ENCODE data around the gene CIAPIN1. TPM values are rescaled to one million over a fixed set of nuclear protein-coding genes. Genes with fewer than 3 reads are reported as not detected.

CIAPIN1 gene
- total and polyA plus RNA-seq, 2 donors = 24.6 to 38.6 TPM

DNA sequence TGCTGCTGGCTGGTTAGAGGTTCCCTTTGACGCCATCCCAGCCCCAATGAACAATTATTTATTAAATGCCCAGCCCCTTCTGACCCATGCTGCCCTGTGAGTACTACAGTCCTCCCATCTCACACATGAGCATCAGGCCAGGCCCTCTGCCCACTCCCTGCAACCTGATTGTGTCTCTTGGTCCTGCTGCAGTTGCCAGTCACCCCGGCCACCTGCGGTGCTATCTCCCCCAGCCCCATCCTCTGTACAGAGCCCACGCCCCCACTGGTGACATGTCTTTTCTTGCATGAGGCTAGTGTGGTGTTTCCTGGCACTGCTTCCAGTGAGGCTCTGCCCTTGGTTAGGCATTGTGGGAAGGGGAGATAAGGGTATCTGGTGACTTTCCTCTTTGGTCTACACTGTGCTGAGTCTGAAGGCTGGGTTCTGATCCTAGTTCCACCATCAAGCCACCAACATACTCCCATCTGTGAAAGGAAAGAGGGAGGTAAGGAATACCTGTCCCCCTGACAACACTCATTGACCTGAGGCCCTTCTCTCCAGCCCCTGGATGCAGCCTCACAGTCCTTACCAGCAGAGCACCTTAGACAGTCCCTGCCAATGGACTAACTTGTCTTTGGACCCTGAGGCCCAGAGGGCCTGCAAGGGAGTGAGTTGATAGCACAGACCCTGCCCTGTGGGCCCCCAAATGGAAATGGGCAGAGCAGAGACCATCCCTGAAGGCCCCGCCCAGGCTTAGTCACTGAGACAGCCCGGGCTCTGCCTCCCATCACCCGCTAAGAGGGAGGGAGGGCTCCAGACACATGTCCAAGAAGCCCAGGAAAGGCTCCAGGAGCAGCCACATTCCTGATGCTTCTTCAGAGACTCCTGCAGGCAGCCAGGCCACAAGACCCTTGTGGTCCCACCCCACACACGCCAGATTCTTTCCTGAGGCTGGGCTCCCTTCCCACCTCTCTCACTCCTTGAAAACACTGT, 63.6 kb downstream of the CIAPIN1 start:
- Histone ChIP-seq H3K4me3 (ENCODE audit: low read depth, low read length) (no peak overlapping the region), H3K27ac (ENCODE audit: low read depth) (no peak overlapping the region), H3K36me3 (ENCODE audit: insufficient read depth) (no peaks in the 10 kb centered on the region), H3K4me1 (ENCODE audit: insufficient read depth) (peaks cover 2% of the 10 kb centered on the region)
- no peak for DNase-seq (ENCODE audit: extremely low spot score)
- 57% methylated on average over 8 of the region's 8 CpGs for WGBS

DNA sequence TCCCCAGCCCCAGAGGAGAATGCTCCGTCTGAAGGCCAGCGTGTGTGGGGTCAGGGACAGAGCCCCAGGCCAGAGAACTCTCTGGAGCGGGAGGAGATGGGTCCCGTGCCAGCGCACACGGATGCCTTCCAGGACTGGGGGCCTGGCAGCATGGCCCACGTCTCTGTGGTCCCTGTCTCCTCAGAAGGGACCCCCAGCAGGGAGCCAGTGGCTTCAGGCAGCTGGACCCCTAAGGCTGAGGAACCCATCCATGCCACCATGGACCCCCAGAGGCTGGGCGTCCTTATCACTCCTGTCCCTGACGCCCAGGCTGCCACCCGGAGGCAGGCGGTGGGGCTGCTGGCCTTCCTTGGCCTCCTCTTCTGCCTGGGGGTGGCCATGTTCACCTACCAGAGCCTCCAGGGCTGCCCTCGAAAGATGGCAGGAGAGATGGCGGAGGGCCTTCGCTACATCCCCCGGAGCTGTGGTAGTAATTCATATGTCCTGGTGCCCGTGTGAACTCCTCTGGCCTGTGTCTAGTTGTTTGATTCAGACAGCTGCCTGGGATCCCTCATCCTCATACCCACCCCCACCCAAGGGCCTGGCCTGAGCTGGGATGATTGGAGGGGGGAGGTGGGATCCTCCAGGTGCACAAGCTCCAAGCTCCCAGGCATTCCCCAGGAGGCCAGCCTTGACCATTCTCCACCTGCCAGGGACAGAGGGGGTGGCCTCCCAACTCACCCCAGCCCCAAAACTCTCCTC, 64.5 kb downstream of the CIAPIN1 start:
- H3K4me1 ChIP-seq (ENCODE audit: insufficient read depth) = peaks cover 2% of the 10 kb centered on the region
- no peak for DNase-seq (ENCODE audit: extremely low spot score)
- no peak overlapping the region for H3K27ac ChIP-seq (ENCODE audit: low read depth)
- H3K4me3 ChIP-seq (ENCODE audit: low read depth, low read length) = no peak overlapping the region
- WGBS = 96% methylated on average over 16 of the region's 16 CpGs
- H3K36me3 ChIP-seq (ENCODE audit: insufficient read depth) = no peaks in the 10 kb centered on the region

DNA sequence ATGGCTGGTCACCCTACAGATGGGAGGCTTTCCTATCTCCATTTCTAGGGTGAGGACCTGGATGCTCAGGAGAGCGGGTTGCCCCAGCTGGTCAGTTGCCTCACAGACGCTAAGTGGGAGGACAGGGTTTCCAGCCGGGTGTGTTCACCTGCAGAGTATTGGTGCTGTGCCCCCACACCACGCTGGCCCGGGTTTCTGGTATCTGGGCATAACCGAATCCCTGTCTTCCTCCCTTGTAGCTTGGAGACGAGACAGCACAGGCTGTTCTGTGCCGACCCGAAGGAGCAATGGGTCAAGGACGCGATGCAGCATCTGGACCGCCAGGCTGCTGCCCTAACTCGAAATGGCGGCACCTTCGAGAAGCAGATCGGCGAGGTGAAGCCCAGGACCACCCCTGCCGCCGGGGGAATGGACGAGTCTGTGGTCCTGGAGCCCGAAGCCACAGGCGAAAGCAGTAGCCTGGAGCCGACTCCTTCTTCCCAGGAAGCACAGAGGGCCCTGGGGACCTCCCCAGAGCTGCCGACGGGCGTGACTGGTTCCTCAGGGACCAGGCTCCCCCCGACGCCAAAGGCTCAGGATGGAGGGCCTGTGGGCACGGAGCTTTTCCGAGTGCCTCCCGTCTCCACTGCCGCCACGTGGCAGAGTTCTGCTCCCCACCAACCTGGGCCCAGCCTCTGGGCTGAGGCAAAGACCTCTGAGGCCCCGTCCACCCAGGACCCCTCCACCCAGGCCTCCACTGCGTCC, 65.2 kb downstream of the CIAPIN1 start:
- DNase-seq (ENCODE audit: extremely low spot score) = no peak
- no peaks in the 10 kb centered on the region for H3K36me3 ChIP-seq (ENCODE audit: insufficient read depth)
- 95% methylated on average over 35 of the region's 35 CpGs for WGBS
- H3K27ac ChIP-seq (ENCODE audit: low read depth) = no peak overlapping the region
- H3K4me3 ChIP-seq (ENCODE audit: low read depth, low read length) = no peak overlapping the region
- peaks cover 2% of the 10 kb centered on the region for H3K4me1 ChIP-seq (ENCODE audit: insufficient read depth)

DNA sequence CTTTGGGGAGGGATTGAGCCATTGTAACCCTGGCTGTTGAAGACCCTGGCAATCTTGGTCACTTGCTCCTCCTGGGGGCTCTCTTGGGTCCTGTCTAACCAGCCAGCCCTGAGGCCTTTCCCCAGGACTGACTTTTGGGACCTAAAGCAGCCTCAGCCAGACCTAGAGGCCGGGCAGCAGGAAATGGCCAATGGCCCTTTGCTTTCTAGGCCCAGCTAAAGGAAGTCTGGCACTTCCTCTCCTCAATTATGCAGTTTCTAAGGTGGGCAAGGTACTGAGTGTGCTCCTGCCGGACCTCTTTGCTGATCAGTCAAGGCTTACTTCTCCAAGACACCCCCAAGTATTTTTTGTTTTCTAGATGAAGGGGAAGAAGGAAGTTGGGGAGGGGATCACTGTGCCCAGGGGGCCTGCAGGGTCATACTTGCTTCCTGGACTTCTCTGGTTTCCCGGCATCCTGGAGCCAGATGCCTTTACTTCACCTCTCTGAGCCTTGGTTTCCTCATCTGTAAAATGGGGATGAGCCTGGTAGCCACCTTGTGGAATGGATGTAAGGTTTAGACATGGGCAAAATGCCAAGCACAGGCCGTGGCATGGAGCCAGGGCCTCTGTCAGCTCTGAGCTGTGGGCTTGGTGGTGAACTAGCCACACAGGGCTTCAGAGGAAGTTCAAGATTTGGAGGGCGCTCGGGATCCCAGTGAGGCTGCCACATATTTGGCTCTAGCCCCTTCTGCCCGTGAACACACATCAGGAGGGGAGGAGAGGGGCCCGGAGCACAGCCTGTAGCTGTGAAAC, 66.3 kb downstream of the CIAPIN1 start:
- H3K4me1 ChIP-seq (ENCODE audit: insufficient read depth) = peaks cover 2% of the 10 kb centered on the region
- DNase-seq (ENCODE audit: extremely low spot score) = no peak
- no peaks in the 10 kb centered on the region for H3K36me3 ChIP-seq (ENCODE audit: insufficient read depth)
- no peak overlapping the region for H3K27ac ChIP-seq (ENCODE audit: low read depth)
- no peak overlapping the region for H3K4me3 ChIP-seq (ENCODE audit: low read depth, low read length)
- WGBS = 59% methylated on average over 8 of the region's 8 CpGs

DNA sequence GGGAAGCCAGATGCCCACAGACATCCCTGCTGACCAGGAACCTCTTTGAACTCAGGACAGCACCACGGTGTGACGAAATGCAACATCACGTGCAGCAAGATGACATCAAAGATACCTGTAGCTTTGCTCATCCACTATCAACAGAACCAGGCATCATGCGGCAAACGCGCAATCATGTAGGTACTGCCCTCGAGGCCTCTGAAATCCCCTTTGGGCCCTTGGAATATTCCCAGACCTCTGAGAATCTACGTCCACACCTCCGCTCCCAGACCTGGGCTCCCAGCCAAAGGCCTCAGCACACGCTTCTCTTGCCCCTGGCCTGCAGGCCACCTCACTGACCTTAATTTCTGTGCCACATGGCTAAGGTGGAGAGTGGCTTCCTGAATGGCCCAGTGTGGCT, 67.6 kb downstream of the CIAPIN1 start:
- no peak overlapping the region for H3K4me3 ChIP-seq (ENCODE audit: low read depth, low read length)
- DNase-seq (ENCODE audit: extremely low spot score) = no peak
- no peak overlapping the region for H3K27ac ChIP-seq (ENCODE audit: low read depth)
- peaks cover 2% of the 10 kb centered on the region for H3K4me1 ChIP-seq (ENCODE audit: insufficient read depth)
- H3K36me3 ChIP-seq (ENCODE audit: insufficient read depth) = no peaks in the 10 kb centered on the region
- WGBS = 73% methylated on average over 10 of the region's 10 CpGs

Other genes with a start within 250 kb of the CIAPIN1 start
- 84.5 TPM for gene ARL2BP, start 202.1 kb downstream of the CIAPIN1 start, total RNA-seq
- 58.3 TPM for gene ARL2BP, start 202.1 kb downstream of the CIAPIN1 start, polyA plus RNA-seq
- 2.5 TPM for gene PLLP, start 162.7 kb downstream of the CIAPIN1 start, total RNA-seq
- 9.5 TPM for gene PLLP, start 162.7 kb downstream of the CIAPIN1 start, polyA plus RNA-seq
- gene CCL22, start 88.6 kb downstream of the CIAPIN1 start, total RNA-seq = not detected
- gene CCL22, start 88.6 kb downstream of the CIAPIN1 start, polyA plus RNA-seq = 0.10 TPM
- gene CX3CL1, start 74.9 kb downstream of the CIAPIN1 start, total RNA-seq = 2.1 TPM
- 56.5 TPM for gene CX3CL1, start 74.9 kb downstream of the CIAPIN1 start, polyA plus RNA-seq
- gene CCL17, start 42.6 kb downstream of the CIAPIN1 start, total RNA-seq = not detected
- gene CCL17, start 42.6 kb downstream of the CIAPIN1 start, polyA plus RNA-seq = not detected
- 37.0 TPM for gene COQ9, start 94 bp upstream of the CIAPIN1 start, total RNA-seq
- gene COQ9, start 94 bp upstream of the CIAPIN1 start, polyA plus RNA-seq = 97.6 TPM
- 54.9 TPM for gene POLR2C, start 15.3 kb upstream of the CIAPIN1 start, total RNA-seq
- gene POLR2C, start 15.3 kb upstream of the CIAPIN1 start, polyA plus RNA-seq = 75.1 TPM
- gene DOK4, start 39.1 kb upstream of the CIAPIN1 start, total RNA-seq = 11.8 TPM
- 21.3 TPM for gene DOK4, start 39.1 kb upstream of the CIAPIN1 start, polyA plus RNA-seq
- 12.7 TPM for gene CCDC102A, start 89.2 kb upstream of the CIAPIN1 start, total RNA-seq
- 25.6 TPM for gene CCDC102A, start 89.2 kb upstream of the CIAPIN1 start, polyA plus RNA-seq
- 0.21 TPM for gene ADGRG5, start 95.3 kb upstream of the CIAPIN1 start, total RNA-seq
- 0.22 TPM for gene ADGRG5, start 95.3 kb upstream of the CIAPIN1 start, polyA plus RNA-seq
- gene ADGRG1, start 181.2 kb upstream of the CIAPIN1 start, total RNA-seq = 11.5 TPM
- 36.1 TPM for gene ADGRG1, start 181.2 kb upstream of the CIAPIN1 start, polyA plus RNA-seq
- 1.2 TPM for gene ADGRG3, start 220.9 kb upstream of the CIAPIN1 start, total RNA-seq
- 1.5 TPM for gene ADGRG3, start 220.9 kb upstream of the CIAPIN1 start, polyA plus RNA-seq
- gene DRC7, start 247.4 kb upstream of the CIAPIN1 start, total RNA-seq = not detected
- not detected for gene DRC7, start 247.4 kb upstream of the CIAPIN1 start, polyA plus RNA-seq

All from urinary bladder (tissue), 4 donors.